SK-N-SH (cell line): ENCODE data around the gene IL6R. TPM values are rescaled to one million over a fixed set of nuclear protein-coding genes. Genes with fewer than 3 reads are reported as not detected.
"Not testable (repeated sequence)": the region's sequence is repeated elsewhere in the genome, so short reads cannot be mapped to it uniquely, and the experiment has no call there.

ENCODE experiments used
- CTCF ChIA-PET: fragments of 300-600, 350-600 bp; formaldehyde crosslinking; extraction: SDS; loops from one replicate; lab custom pipeline; 2021; lab: Yijun Ruan, JAX
- POLR2A ChIA-PET: fragments of 350-600 bp; sonication (Branson Sonifier 250); formaldehyde crosslinking; extraction: SDS; loops from one replicate; lab custom pipeline; 2020; ENCODE audit warnings: antibody characterized with exemption, inconsistent platforms; lab: Yijun Ruan, JAX
- DNase-seq: peaks from one replicate; pipeline ENCODE4 v3.0.0; 2012
- H2AFZ ChIP-seq: fragments of 200-600 bp; sonication (generic); 2 replicates; pipeline ENCODE4 v1.8.1; 2016; ENCODE audit warnings: antibody characterized with exemption, mild to moderate bottlenecking, low read depth
- H3F3A ChIP-seq: fragments of 200-600 bp; sonication (generic); replicated peaks from 2 replicates; pipeline ENCODE3; 2016; ENCODE audit warnings: antibody characterized with exemption, mild to moderate bottlenecking; ENCODE audit not compliant: insufficient read depth
- H3K27ac ChIP-seq, 2 experiments: fragments of 200-500 bp in 1 of 2; fragments of 200-600 bp in 1 of 2; sonication (Bioruptor generic) in 1 of 2; sonication (generic), shearing (Covaris generic) in 1 of 2; 2 replicates each; pipeline versions ENCODE4 v1.5.1 to v1.6.1; 2014 to 2016; ENCODE audit warnings: low read depth in 2 of 2, inconsistent platforms in 1 of 2, low read length in 1 of 2, mild to moderate bottlenecking in 1 of 2, mixed read lengths in 1 of 2
- H3K27me3 ChIP-seq: fragments of 200-600 bp; sonication (generic), shearing (Covaris generic); 2 replicates; pipeline ENCODE4 v1.6.1; 2016; ENCODE audit warnings: mixed run types; ENCODE audit not compliant: insufficient read depth
- H3K36me3 ChIP-seq, 2 experiments: fragments of 200-500 bp in 1 of 2; fragments of 200-600 bp in 1 of 2; sonication (Bioruptor generic) in 1 of 2; sonication (generic) in 1 of 2; replicated peaks in 1 of 2; 2 replicates each; pipeline versions ENCODE3 to v1.5.1; 2014 to 2016; ENCODE audit warnings: low read length in 1 of 2, mild to moderate bottlenecking in 1 of 2; ENCODE audit not compliant: insufficient read depth in 2 of 2, control insufficient read depth in 1 of 2
- H3K4me1 ChIP-seq, 2 experiments: fragments of 200-500 bp in 1 of 2; fragments of 200-600 bp in 1 of 2; sonication (Bioruptor generic) in 1 of 2; sonication (generic), shearing (Covaris generic) in 1 of 2; 2 replicates each; pipeline versions ENCODE4 v1.5.1 to v1.6.1; 2014 to 2016; ENCODE audit warnings: low read depth in 1 of 2, low read length in 1 of 2, mixed run types in 1 of 2; ENCODE audit not compliant: insufficient read depth in 2 of 2, control insufficient read depth in 1 of 2
- H3K4me2 ChIP-seq: fragments of 200-600 bp; sonication (generic), shearing (Covaris generic); 2 replicates; pipeline ENCODE4 v1.6.1; 2017; ENCODE audit warnings: mixed run types
- H3K4me3 ChIP-seq, 2 experiments: fragments of 200-500 bp in 1 of 2; fragments of 200-600 bp in 1 of 2; sonication (Bioruptor generic) in 1 of 2; sonication (generic), shearing (Covaris generic) in 1 of 2; 2 replicates each; pipeline versions ENCODE4 v1.5.1 to v1.8.1; 2014 to 2016; ENCODE audit warnings: low read depth in 2 of 2, inconsistent platforms in 1 of 2, low read length in 1 of 2, mild to moderate bottlenecking in 1 of 2, mixed read lengths in 1 of 2, moderate library complexity in 1 of 2
- H3K79me2 ChIP-seq: fragments of 200-600 bp; sonication (generic); 2 replicates; pipeline ENCODE4 v1.8.1; 2017; ENCODE audit warnings: mild to moderate bottlenecking; ENCODE audit not compliant: insufficient read depth
- H3K9ac ChIP-seq: fragments of 200-600 bp; sonication (generic); 2 replicates; pipeline ENCODE4 v1.6.1; 2017; ENCODE audit warnings: mixed run types
- H3K9me2 ChIP-seq: fragments of 200-600 bp; sonication (generic); 2 replicates; pipeline ENCODE4 v1.6.1; 2017; ENCODE audit warnings: mixed run types
- H3K9me3 ChIP-seq: fragments of 200-600 bp; sonication (generic); 2 replicates; pipeline ENCODE4 v1.6.1; 2017; ENCODE audit warnings: mixed run types, mild to moderate bottlenecking, moderate library complexity
- H4K20me1 ChIP-seq: fragments of 200-600 bp; sonication (generic); 2 replicates; pipeline ENCODE4 v1.6.1; 2017; ENCODE audit warnings: mild to moderate bottlenecking, mixed run types; ENCODE audit not compliant: insufficient read depth
- ELF1 ChIP-seq: IDR thresholded peaks from 2 replicates; pipeline ENCODE4 v1.4.0; 2012
- FOXJ3 ChIP-seq: sonication (generic); formaldehyde crosslinking; IDR thresholded peaks from 2 replicates; pipeline ENCODE4 v1.5.1; 2020; ENCODE audit warnings: mild to moderate bottlenecking, missing genetic modification reagents
- FOXM1 ChIP-seq: IDR thresholded peaks from 2 replicates; pipeline ENCODE4 v1.4.0; 2012; ENCODE audit warnings: low read depth, mild to moderate bottlenecking
- JUND ChIP-seq: IDR thresholded peaks from 2 replicates; pipeline ENCODE4 v1.4.0; 2012
- MEF2A ChIP-seq: IDR thresholded peaks from 2 replicates; pipeline ENCODE4 v1.4.0; 2012; ENCODE audit warnings: low read depth, borderline replicate concordance
- NRF1 ChIP-seq: IDR thresholded peaks from 2 replicates; pipeline ENCODE4 v1.6.1; 2012; ENCODE audit warnings: low read depth, mild to moderate bottlenecking, low read length
- PBX3 ChIP-seq: IDR thresholded peaks from 2 replicates; pipeline ENCODE4; 2012
- POLR2AphosphoS5 ChIP-seq: IDR thresholded peaks from 2 replicates; pipeline ENCODE4 v1.6.1; 2012; ENCODE audit warnings: low read depth, low read length
- REST ChIP-seq: IDR thresholded peaks from 2 replicates; pipeline ENCODE4 v1.6.1; 2012; ENCODE audit warnings: mild to moderate bottlenecking, low read depth, low read length, moderate library complexity
- RFX5 ChIP-seq: IDR thresholded peaks from 2 replicates; pipeline ENCODE4 v1.6.1; 2012; ENCODE audit warnings: mild to moderate bottlenecking, improper control_type of control experiment, low read length
- SIN3A ChIP-seq: IDR thresholded peaks from 2 replicates; pipeline ENCODE4 v1.6.1; 2012; ENCODE audit warnings: low read depth, mild to moderate bottlenecking, low read length, moderate library complexity, borderline replicate concordance
- USF2 ChIP-seq: fragments of 150-350 bp; IDR thresholded peaks from 2 replicates; pipeline ENCODE4 v1.6.1; 2017; ENCODE audit warnings: antibody characterized with exemption, low read length, low read depth, borderline replicate concordance
- WGBS: methylation state at CpG from one replicate; pipeline ENCODE4 v1.1.6; 2017; ENCODE audit warnings: low lambda C conversion rate; 5-methylcytosine and 5-hydroxymethylcytosine counted together
- polyA plus RNA-seq, 3 experiments: library from polyadenylated mRNA; depleted of rRNA; stranded (reverse); fragments of >200 nt; gene quantifications; 2 replicates each; pipeline ENCODE4 v1.2.3, GENCODE V29; 2012

Gene IL6R
- polyA plus RNA-seq, 1 of the 3 experiments (the other 2 are of a cell fraction) = 2.8 TPM

GRCh38 chr1:154371436-154371835 is 33.7 kb upstream of the IL6R start:
- H3K27ac ChIP-seq = no peak overlapping the region
- no peaks in the 10 kb centered on the region for H3F3A ChIP-seq
- no peaks in the 10 kb centered on the region for H4K20me1 ChIP-seq
- DNase-seq = no peak
- H3K9ac ChIP-seq = no peak overlapping the region
- H3K27me3 ChIP-seq = no peaks in the 10 kb centered on the region
- no peaks in the 10 kb centered on the region for H3K36me3 ChIP-seq
- H3K79me2 ChIP-seq = no peaks in the 10 kb centered on the region
- ChIA-PET POLR2A (no interaction called here), CTCF (no interaction called here)
- H3K4me1 ChIP-seq = no peaks in the 10 kb centered on the region
- 80% methylated on average over 6 of the region's 6 CpGs for WGBS
- H3K9me2 ChIP-seq = no peaks in the 10 kb centered on the region
- no peak overlapping the region for H3K4me3 ChIP-seq
- H3K9me3 ChIP-seq = no peaks in the 10 kb centered on the region
- H2AFZ ChIP-seq = no peak overlapping the region
- no peak for TF ChIP-seq SIN3A
- no peak for TF ChIP-seq JUND
- TF ChIP-seq REST = no peak
- no peak overlapping the region for H3K4me2 ChIP-seq

- H3K36me3 ChIP-seq, H3K4me3 ChIP-seq, H4K20me1 ChIP-seq, H2AFZ ChIP-seq, H3K9me2 ChIP-seq, H3K4me2 ChIP-seq, CTCF ChIA-PET, H3K79me2 ChIP-seq, H3K9me3 ChIP-seq, H3K9ac ChIP-seq, H3K27me3 ChIP-seq, H3K27ac ChIP-seq, H3F3A ChIP-seq, H3K4me1 ChIP-seq, DNase-seq: not testable (repeated sequence)
- POLR2A ChIA-PET = interaction anchor here (0.6 kb wide), 1 partner anchor 13 kb away, joined by 4 read pairs; no protein-coding TSS in a partner anchor
- WGBS = 80% methylated on average over 7 of the region's 7 CpGs
Measured at GRCh38 chr1:154373777-154374357, 31.3 kb upstream of the IL6R start.

GRCh38 chr1:154379301-154379700 is 25.8 kb upstream of the IL6R start:
- H3K4me3 ChIP-seq = no peak overlapping the region
- no peak overlapping the region for H3K27ac ChIP-seq
- no peaks in the 10 kb centered on the region for H3K4me1 ChIP-seq
- H2AFZ ChIP-seq = no peak overlapping the region
- no peaks in the 10 kb centered on the region for H3F3A ChIP-seq
- ChIA-PET POLR2A (no interaction called here), CTCF (no interaction called here)
- no peaks in the 10 kb centered on the region for H3K9me2 ChIP-seq
- no peaks in the 10 kb centered on the region for H3K27me3 ChIP-seq
- no peaks in the 10 kb centered on the region for H3K36me3 ChIP-seq
- H3K79me2 ChIP-seq = no peaks in the 10 kb centered on the region
- no peak overlapping the region for H3K9ac ChIP-seq
- 72% methylated on average over 13 of the region's 16 CpGs for WGBS
- no peak overlapping the region for H3K4me2 ChIP-seq
- no peaks in the 10 kb centered on the region for H4K20me1 ChIP-seq
- DNase-seq = no peak
- H3K9me3 ChIP-seq = no peaks in the 10 kb centered on the region
- no peak for TF ChIP-seq FOXM1
- no peak for TF ChIP-seq POLR2AphosphoS5
- no peak for TF ChIP-seq PBX3
- TF ChIP-seq USF2 = no peak
- no peak for TF ChIP-seq FOXJ3
- no peak for TF ChIP-seq ELF1
- no peak for TF ChIP-seq NRF1
- no peak for TF ChIP-seq RFX5
- TF ChIP-seq MEF2A = no peak
